GM12878 (cell line): ENCODE data around the gene ADPGK. TPM values are rescaled to one million over a fixed set of nuclear protein-coding genes. Genes with fewer than 3 reads are reported as not detected.

ENCODE experiments used
- ATAC-seq: fragments of 200-7000 bp; cut with Tn5 transposase; 3 replicates; pipeline ENCODE4 v1.9.1; 2020; ENCODE audit warnings: mild to moderate bottlenecking, moderate library complexity
- BruUV-seq: library from RNA; stranded (reverse); fragments of 400-500 nt; replicated peaks from 2 replicates; lab custom pipeline; 2021; lab: Mats Ljungman, UMichigan
- CTCF ChIA-PET: fragments of 300-600 bp; sonication (Branson Sonifier 250); formaldehyde crosslinking; extraction: SDS; loops from one replicate; lab custom pipeline; 2021; ENCODE audit warnings: inconsistent platforms; lab: Yijun Ruan, JAX
- POLR2A ChIA-PET: fragments of 350-600 bp; formaldehyde crosslinking; extraction: SDS; loops from one replicate; lab custom pipeline; 2021; ENCODE audit warnings: inconsistent platforms; lab: Charles Lee
- RAD21 ChIA-PET: fragments of 300-600 bp; sonication (Branson Sonifier 250); formaldehyde crosslinking; loops from one replicate; lab custom pipeline; 2023; ENCODE audit warnings: antibody characterized with exemption; ENCODE audit not compliant: unreplicated experiment; lab: Charles Lee
- SMC1A ChIA-PET: fragments of 300-600 bp; sonication (Branson Sonifier 250); formaldehyde crosslinking; loops from one replicate; lab custom pipeline; 2023; ENCODE audit not compliant: unreplicated experiment, uncharacterized antibody; lab: Charles Lee
- DNase-seq: peaks from one replicate; pipeline ENCODE4 v3.0.0-alpha.2; 2011; ENCODE audit warnings: low read depth, low spot score
- FAIRE-seq: peaks from 3 replicates; lab custom pipeline; 2011; peaks lifted over from hg19 to GRCh38; lab: Jason Lieb, UNC
- H2AFZ ChIP-seq: 2 replicates; pipeline ENCODE4 v1.6.0; 2011; ENCODE audit warnings: low read depth, low read length, control low read depth; ENCODE audit not compliant: control insufficient read depth
- H3K27ac ChIP-seq: 2 replicates; pipeline ENCODE4 v1.5.1; 2011; ENCODE audit warnings: control low read depth; ENCODE audit not compliant: control insufficient read depth, insufficient read depth
- H3K27me3 ChIP-seq, 2 experiments: replicated peaks in 1 of 2; 2 replicates each; pipeline versions ENCODE4 v1.6.0 to v1.6.1; 2011; ENCODE audit warnings: low read length in 1 of 2; ENCODE audit not compliant: control insufficient read depth in 2 of 2, insufficient read depth in 2 of 2
- H3K36me3 ChIP-seq, 2 experiments: 2 replicates each; pipeline ENCODE4 v1.5.1; 2011; ENCODE audit warnings: low read length in 1 of 2; ENCODE audit not compliant: control insufficient read depth in 2 of 2, insufficient read depth in 2 of 2
- H3K4me1 ChIP-seq: 2 replicates; pipeline ENCODE4 v1.6.1; 2011; ENCODE audit warnings: mild to moderate bottlenecking, low read length, moderate library complexity, mixed read lengths; ENCODE audit not compliant: control insufficient read depth, insufficient read depth
- H3K4me2 ChIP-seq: 2 replicates; pipeline ENCODE4 v1.6.0; 2011; ENCODE audit warnings: control low read depth; ENCODE audit not compliant: control insufficient read depth, insufficient read depth
- H3K4me3 ChIP-seq: fragments of 200-600 bp; sonication (generic); 2 replicates; pipeline ENCODE4 v1.5.1; 2016
- H3K79me2 ChIP-seq: 2 replicates; pipeline ENCODE4 v1.6.0; 2011; ENCODE audit warnings: low read length; ENCODE audit not compliant: control insufficient read depth, insufficient read depth
- H3K9ac ChIP-seq: 2 replicates; pipeline ENCODE4 v1.8.0; 2011; ENCODE audit warnings: low read length, control low read depth, mixed read lengths; ENCODE audit not compliant: control insufficient read depth, insufficient read depth
- H3K9me3 ChIP-seq: replicated peaks from 3 replicates; pipeline ENCODE4 v1.5.1; 2011; ENCODE audit warnings: mild to moderate bottlenecking, low read length; ENCODE audit not compliant: control insufficient read depth, insufficient read depth
- H4K20me1 ChIP-seq: 2 replicates; pipeline ENCODE4 v1.6.0; 2011; ENCODE audit not compliant: control insufficient read depth, insufficient read depth
- CBFB ChIP-seq: IDR thresholded peaks from 2 replicates; pipeline ENCODE4 v1.6.1; 2016; ENCODE audit warnings: antibody characterized with exemption, low read depth
- CBX5 ChIP-seq: sonication (generic); IDR thresholded peaks from 2 replicates; pipeline ENCODE4 v1.6.1; 2016; ENCODE audit warnings: low read depth, moderate library complexity, mild to moderate bottlenecking, inconsistent platforms
- CEBPB ChIP-seq, 2 experiments: fragments of 150-350 bp in 1 of 2; IDR thresholded peaks; 2 replicates each; pipeline ENCODE4 v1.6.1; 2012 to 2014; ENCODE audit warnings: low read depth in 2 of 2, low read length in 2 of 2, borderline replicate concordance in 1 of 2, inconsistent platforms in 1 of 2
- CHD1 ChIP-seq: IDR thresholded peaks from 2 replicates; pipeline ENCODE4 v1.6.1; 2012; ENCODE audit warnings: low read depth, low read length, improper control_type of control experiment
- FOXK2 ChIP-seq: fragments of 450-650 bp; IDR thresholded peaks from 2 replicates; pipeline ENCODE4 v1.6.1; 2017; ENCODE audit warnings: mild to moderate bottlenecking, moderate library complexity
- POLR2A ChIP-seq: IDR thresholded peaks from 2 replicates; pipeline ENCODE4 v1.6.1; 2011; ENCODE audit warnings: low read depth, mild to moderate bottlenecking, low read length
- RCOR1 ChIP-seq: conservative IDR thresholded peaks from 2 replicates; pipeline ENCODE4 v1.6.1; 2012; ENCODE audit warnings: low read depth, low read length, improper control_type of control experiment
- SP1 ChIP-seq: IDR thresholded peaks from one replicate; pipeline ENCODE4 v1.6.1; 2011; ENCODE audit warnings: low read depth, low read length
- YBX1 ChIP-seq: fragments of 450-650 bp; IDR thresholded peaks from 2 replicates; pipeline ENCODE4 v1.6.1; 2016; ENCODE audit warnings: antibody characterized with exemption
- ZNF274 ChIP-seq: IDR thresholded peaks from one replicate; pipeline ENCODE4 v1.8.0; 2011; ENCODE audit not compliant: insufficient read length, insufficient read depth
- ZSCAN29 ChIP-seq: fragments of 450-650 bp; IDR thresholded peaks from 2 replicates; pipeline ENCODE4 v1.6.1; 2017; ENCODE audit warnings: mild to moderate bottlenecking, moderate library complexity
- in situ Hi-C: fragments of 300-500 bp; cut with MboI; formaldehyde crosslinking; loops from 9 replicates; pipeline ENCODE4 v1.14.3; 2018; ENCODE audit warnings: mixed read lengths
- intact Hi-C: fragments of 100-400 bp; cut with micrococcal nuclease; formaldehyde crosslinking; loops from one replicate; pipeline ENCODE4 v1.14.2; 2022; ENCODE audit not compliant: unreplicated experiment
- polyA plus RNA-seq, 11 experiments: library from polyadenylated mRNA; depleted of rRNA in 4 of 11; unstranded in 6 of 11; stranded (reverse) in 5 of 11; fragments of >200 nt; fragmentation: Nextera tagmentation in 4 of 11; fragmentation: Illumina TruSeq in 1 of 11; extraction: Ambion mirVana in 4 of 11; extraction: Trizol in 1 of 11; gene quantifications; 1 replicate in 1 of 11; 2 replicates in 10 of 11; pipeline versions ENCODE4 v1.2.1 to v1.2.3, GENCODE V29; 2011 to 2016; ENCODE audit warnings: inconsistent platforms in 2 of 11, missing spikeins in 2 of 11, low read depth in 1 of 11
- total RNA-seq, 4 experiments: library from RNA; depleted of rRNA in 3 of 4; stranded (reverse); fragments of >200 nt in 3 of 4; fragmentation: Illumina TruSeq in 1 of 4; extraction: Trizol in 1 of 4; gene quantifications; 2 replicates each; pipeline versions ENCODE4 v1.2.1 to v1.2.3, GENCODE V29; 2013 to 2021
- TF ChIP-seq, protein P1 (sequence below): IDR thresholded peaks from 2 replicates; pipeline ENCODE4 v1.6.1; 2011; ENCODE audit warnings: mild to moderate bottlenecking, low read depth, low read length, moderate library complexity; ENCODE audit not compliant: insufficient replicate concordance
- TF ChIP-seq, protein P2 (sequence below): IDR thresholded peaks from 2 replicates; pipeline ENCODE4 v1.6.1; 2012; ENCODE audit warnings: mild to moderate bottlenecking, low read depth, low read length

ADPGK gene
- total and polyA plus RNA-seq, 10 of the 15 experiments (the other 5 are each of a cell fraction or from before 2014, with no cell fraction given) = 13.8 to 146 (median 56.7) TPM

DNA sequence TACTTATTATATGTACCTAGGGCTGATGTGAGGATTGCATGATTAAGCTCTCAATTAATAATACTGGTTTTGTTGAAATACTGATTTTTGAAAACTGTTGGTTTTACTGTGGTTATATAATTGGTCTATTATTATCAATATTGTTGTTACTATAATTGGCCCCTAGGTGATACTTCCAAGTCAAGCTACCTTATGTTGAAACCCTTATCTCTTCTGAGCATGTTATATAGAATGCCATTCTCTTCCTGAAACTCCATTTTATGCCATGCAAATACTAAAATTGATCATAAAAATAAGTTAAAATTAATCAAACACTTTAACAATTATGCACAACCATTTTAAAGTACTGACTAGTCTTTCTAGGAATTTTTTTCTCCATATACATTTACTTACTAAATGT is 51.5 kb downstream of the ADPGK start:
- Histone ChIP-seq H3K27ac (no peak overlapping the region), H3K4me1 (no peaks in the 10 kb centered on the region; the same call in 1 of the 2 replicates), H3K9me3 (no peaks in the 10 kb centered on the region), H2AFZ (no peak overlapping the region), H3K4me2 (no peak overlapping the region), H3K79me2 (no peaks in the 10 kb centered on the region), H3K4me3 (no peak overlapping the region), H3K9ac (no peak overlapping the region), H3K36me3 (peaks cover 2 to 12% of the 10 kb centered on the region in 2 experiments; a peak in 3 of 4 replicates), H4K20me1 (no peaks in the 10 kb centered on the region), H3K27me3 (no peaks in the 10 kb centered on the region)
- POLR2A ChIA-PET = no interaction called here
- FAIRE-seq (no peak), DNase-seq (no peak), ATAC-seq (no peak)
- TF ChIP-seq CHD1 (no peak), CEBPB (IDR thresholded peaks at IDR 0.05; ENCODE audit: borderline replicate concordance in 1 of 2, low read depth in 2 of 2, low read length in 2 of 2) (no peak), CBX5 (no peak), CBFB (no peak), FOXK2 (no peak), ZNF274 (no peak), YBX1 (no peak), SP1 (no peak), ZSCAN29 (no peak), RCOR1 (no peak), POLR2A (no peak)
- TF ChIP-seq, protein P1, sequence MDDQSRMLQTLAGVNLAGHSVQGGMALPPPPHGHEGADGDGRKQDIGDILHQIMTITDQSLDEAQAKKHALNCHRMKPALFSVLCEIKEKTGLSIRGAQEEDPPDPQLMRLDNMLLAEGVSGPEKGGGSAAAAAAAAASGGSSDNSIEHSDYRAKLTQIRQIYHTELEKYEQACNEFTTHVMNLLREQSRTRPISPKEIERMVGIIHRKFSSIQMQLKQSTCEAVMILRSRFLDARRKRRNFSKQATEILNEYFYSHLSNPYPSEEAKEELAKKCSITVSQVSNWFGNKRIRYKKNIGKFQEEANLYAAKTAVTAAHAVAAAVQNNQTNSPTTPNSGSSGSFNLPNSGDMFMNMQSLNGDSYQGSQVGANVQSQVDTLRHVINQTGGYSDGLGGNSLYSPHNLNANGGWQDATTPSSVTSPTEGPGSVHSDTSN = no peak
- TF ChIP-seq, protein P2, sequence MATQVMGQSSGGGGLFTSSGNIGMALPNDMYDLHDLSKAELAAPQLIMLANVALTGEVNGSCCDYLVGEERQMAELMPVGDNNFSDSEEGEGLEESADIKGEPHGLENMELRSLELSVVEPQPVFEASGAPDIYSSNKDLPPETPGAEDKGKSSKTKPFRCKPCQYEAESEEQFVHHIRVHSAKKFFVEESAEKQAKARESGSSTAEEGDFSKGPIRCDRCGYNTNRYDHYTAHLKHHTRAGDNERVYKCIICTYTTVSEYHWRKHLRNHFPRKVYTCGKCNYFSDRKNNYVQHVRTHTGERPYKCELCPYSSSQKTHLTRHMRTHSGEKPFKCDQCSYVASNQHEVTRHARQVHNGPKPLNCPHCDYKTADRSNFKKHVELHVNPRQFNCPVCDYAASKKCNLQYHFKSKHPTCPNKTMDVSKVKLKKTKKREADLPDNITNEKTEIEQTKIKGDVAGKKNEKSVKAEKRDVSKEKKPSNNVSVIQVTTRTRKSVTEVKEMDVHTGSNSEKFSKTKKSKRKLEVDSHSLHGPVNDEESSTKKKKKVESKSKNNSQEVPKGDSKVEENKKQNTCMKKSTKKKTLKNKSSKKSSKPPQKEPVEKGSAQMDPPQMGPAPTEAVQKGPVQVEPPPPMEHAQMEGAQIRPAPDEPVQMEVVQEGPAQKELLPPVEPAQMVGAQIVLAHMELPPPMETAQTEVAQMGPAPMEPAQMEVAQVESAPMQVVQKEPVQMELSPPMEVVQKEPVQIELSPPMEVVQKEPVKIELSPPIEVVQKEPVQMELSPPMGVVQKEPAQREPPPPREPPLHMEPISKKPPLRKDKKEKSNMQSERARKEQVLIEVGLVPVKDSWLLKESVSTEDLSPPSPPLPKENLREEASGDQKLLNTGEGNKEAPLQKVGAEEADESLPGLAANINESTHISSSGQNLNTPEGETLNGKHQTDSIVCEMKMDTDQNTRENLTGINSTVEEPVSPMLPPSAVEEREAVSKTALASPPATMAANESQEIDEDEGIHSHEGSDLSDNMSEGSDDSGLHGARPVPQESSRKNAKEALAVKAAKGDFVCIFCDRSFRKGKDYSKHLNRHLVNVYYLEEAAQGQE = no peak
- CTCF ChIA-PET = interaction anchor here (1.1 to 7.0 kb wide), 4 partner anchors 8 to 50 kb away, joined by 3 to 46 read pairs (median 4); no protein-coding TSS in a partner anchor
- RAD21 ChIA-PET = no interaction called here
- in situ Hi-C loops (no loop called here), intact Hi-C loops (no loop called here)
- BruUV-seq = no TSS peak
- SMC1A ChIA-PET = interaction anchor here (1.4 to 1.7 kb wide), 4 partner anchors 10 to 154 kb away, joined by 3 to 7 read pairs (median 3); no protein-coding TSS in a partner anchor
